ENCODE results near the gene CEACAM4. TPM values are rescaled to one million over a fixed set of nuclear protein-coding genes. Genes with fewer than 3 reads are reported as not detected.

The CEACAM4 gene
- total and polyA plus RNA-seq, 9 of the 15 experiments (the other 6 are each of a cell fraction or from before 2014, with no cell fraction given) = not detected

DNA sequence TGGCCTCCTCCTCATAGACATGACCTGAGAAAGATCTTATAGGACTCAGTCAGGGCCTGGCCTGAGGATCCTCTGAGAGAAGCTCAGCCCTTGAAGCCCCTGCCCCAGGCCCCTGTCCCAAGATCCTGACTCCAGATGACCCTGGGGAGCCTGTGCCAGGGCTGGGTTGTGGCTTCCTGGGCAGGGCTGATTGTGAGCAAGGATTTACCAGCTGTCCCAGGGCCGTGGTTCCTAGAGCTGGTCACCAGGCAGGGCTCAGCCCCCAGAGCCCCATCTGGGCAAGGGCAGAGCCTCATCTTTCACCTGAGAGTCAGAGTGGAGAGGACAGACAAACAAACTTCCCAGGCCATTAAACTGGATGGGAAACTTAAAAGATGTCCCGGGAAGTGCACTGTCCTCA lies 49.0 kb downstream of the CEACAM4 start:
- H3K9ac ChIP-seq (ENCODE audit: insufficient read depth in 1 of 2, low read depth in 2 of 2, low read length in 2 of 2) = no peak overlapping the region
- no peak for FAIRE-seq
- H3K79me2 ChIP-seq (ENCODE audit: control insufficient read depth, insufficient read depth, low read length) = no peaks in the 10 kb centered on the region
- H3K4me2 ChIP-seq (ENCODE audit: insufficient read depth, low read length) = no peak overlapping the region
- H3K27ac ChIP-seq (ENCODE audit: extremely low read depth, low read depth, low read length) = no peak overlapping the region
- H3K4me1 ChIP-seq (replicated peaks in 1 of 2; ENCODE audit: control insufficient read depth in 2 of 2, insufficient read depth in 2 of 2, low read length in 2 of 2) = no peaks in the 10 kb centered on the region
- H3K9me3 ChIP-seq (replicated peaks; ENCODE audit: control insufficient read depth, insufficient read depth, low read depth, low read length) = no peaks in the 10 kb centered on the region; the same call in 1 of the 2 replicates
- no peak overlapping the region for H3K4me3 ChIP-seq
- ATAC-seq = no peak
- H3K9me1 ChIP-seq (ENCODE audit: control insufficient read depth, insufficient read depth, low read length) = no peaks in the 10 kb centered on the region
- in situ Hi-C loops (cut with MboI) = loop anchor here (10.0 kb wide), 1 partner anchor 373 kb away; no protein-coding TSS in a partner anchor
- intact Hi-C loops (cut with micrococcal nuclease) = no loop called here
- H3K36me3 ChIP-seq (ENCODE audit: control insufficient read depth, insufficient read depth, low read length) = no peaks in the 10 kb centered on the region
- no peak for DNase-seq (ENCODE audit: extremely low read depth in 1 of 4, low spot score in 3 of 4)
- POLR2A ChIA-PET = no interaction called here
- WGBS (ENCODE audit: insufficient coverage, low coverage, missing lambda C conversion rate) = 0% methylated on average over 1 of the region's 2 CpGs
- no TSS peak for BruUV-seq (replicated peaks)
- no peak overlapping the region for H2AFZ ChIP-seq (ENCODE audit: low read depth, low read length)
- TF ChIP-seq ZBED1 (IDR thresholded peaks at IDR 0.05) (no peak), PHF20 (IDR thresholded peaks at IDR 0.05; ENCODE audit: partially characterized antibody) (no peak), POLR2AphosphoS5 (IDR thresholded peaks at IDR 0.05; ENCODE audit: control insufficient read depth, insufficient read depth, low read depth, low read length) (no peak), ZFX (CRISPR knock-in tag; IDR thresholded peaks at IDR 0.05) (no peak), CBFA2T2 (conservative IDR thresholded peaks at IDR 0.05) (no peak), GTF2A2 (tag; IDR thresholded peaks at IDR 0.05) (no peak), ZFP36 (IDR thresholded peaks at IDR 0.05; ENCODE audit: low read depth, low read length, partially characterized antibody) (no peak), ZNF696 (CRISPR knock-in tag; conservative IDR thresholded peaks at IDR 0.05) (no peak), NR2C2 (CRISPR knock-in tag; IDR thresholded peaks at IDR 0.05) (no peak), NR2C2 (tag; IDR thresholded peaks at IDR 0.05) (no peak), NCOA4 (IDR thresholded peaks at IDR 0.05; ENCODE audit: partially characterized antibody) (no peak), ZNF717 (CRISPR knock-in tag; IDR thresholded peaks at IDR 0.05) (no peak)
- TF ChIP-seq, protein P1, sequence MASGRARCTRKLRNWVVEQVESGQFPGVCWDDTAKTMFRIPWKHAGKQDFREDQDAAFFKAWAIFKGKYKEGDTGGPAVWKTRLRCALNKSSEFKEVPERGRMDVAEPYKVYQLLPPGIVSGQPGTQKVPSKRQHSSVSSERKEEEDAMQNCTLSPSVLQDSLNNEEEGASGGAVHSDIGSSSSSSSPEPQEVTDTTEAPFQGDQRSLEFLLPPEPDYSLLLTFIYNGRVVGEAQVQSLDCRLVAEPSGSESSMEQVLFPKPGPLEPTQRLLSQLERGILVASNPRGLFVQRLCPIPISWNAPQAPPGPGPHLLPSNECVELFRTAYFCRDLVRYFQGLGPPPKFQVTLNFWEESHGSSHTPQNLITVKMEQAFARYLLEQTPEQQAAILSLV (tag; IDR thresholded peaks at IDR 0.05) = no peak
- TF ChIP-seq, protein P2, sequence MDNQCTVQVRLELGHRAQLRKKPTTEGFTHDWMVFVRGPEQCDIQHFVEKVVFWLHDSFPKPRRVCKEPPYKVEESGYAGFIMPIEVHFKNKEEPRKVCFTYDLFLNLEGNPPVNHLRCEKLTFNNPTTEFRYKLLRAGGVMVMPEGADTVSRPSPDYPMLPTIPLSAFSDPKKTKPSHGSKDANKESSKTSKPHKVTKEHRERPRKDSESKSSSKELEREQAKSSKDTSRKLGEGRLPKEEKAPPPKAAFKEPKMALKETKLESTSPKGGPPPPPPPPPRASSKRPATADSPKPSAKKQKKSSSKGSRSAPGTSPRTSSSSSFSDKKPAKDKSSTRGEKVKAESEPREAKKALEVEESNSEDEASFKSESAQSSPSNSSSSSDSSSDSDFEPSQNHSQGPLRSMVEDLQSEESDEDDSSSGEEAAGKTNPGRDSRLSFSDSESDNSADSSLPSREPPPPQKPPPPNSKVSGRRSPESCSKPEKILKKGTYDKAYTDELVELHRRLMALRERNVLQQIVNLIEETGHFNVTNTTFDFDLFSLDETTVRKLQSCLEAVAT (IDR thresholded peaks at IDR 0.05) = no peak
- TF ChIP-seq, protein P3, sequence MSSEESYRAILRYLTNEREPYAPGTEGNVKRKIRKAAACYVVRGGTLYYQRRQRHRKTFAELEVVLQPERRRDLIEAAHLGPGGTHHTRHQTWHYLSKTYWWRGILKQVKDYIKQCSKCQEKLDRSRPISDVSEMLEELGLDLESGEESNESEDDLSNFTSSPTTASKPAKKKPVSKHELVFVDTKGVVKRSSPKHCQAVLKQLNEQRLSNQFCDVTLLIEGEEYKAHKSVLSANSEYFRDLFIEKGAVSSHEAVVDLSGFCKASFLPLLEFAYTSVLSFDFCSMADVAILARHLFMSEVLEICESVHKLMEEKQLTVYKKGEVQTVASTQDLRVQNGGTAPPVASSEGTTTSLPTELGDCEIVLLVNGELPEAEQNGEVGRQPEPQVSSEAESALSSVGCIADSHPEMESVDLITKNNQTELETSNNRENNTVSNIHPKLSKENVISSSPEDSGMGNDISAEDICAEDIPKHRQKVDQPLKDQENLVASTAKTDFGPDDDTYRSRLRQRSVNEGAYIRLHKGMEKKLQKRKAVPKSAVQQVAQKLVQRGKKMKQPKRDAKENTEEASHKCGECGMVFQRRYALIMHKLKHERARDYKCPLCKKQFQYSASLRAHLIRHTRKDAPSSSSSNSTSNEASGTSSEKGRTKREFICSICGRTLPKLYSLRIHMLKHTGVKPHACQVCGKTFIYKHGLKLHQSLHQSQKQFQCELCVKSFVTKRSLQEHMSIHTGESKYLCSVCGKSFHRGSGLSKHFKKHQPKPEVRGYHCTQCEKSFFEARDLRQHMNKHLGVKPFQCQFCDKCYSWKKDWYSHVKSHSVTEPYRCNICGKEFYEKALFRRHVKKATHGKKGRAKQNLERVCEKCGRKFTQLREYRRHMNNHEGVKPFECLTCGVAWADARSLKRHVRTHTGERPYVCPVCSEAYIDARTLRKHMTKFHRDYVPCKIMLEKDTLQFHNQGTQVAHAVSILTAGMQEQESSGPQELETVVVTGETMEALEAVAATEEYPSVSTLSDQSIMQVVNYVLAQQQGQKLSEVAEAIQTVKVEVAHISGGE (CRISPR knock-in tag; IDR thresholded peaks at IDR 0.05) = no peak
- CTCF ChIA-PET (ENCODE audit: low intra/inter-chr PET ratio) = interaction anchor here (0.7 kb wide), 1 partner anchor 1834 kb away, joined by 3 read pairs; no protein-coding TSS in a partner anchor
- no peaks in the 10 kb centered on the region for H3K27me3 ChIP-seq (ENCODE audit: control insufficient read depth in 2 of 2, insufficient read depth in 2 of 2, low read length in 2 of 2)
- H4K20me1 ChIP-seq (replicated peaks; ENCODE audit: control insufficient read depth, insufficient read depth, low read length) = no peaks in the 10 kb centered on the region
